ENCODE results near the gene ZCCHC2. TPM values are rescaled to one million over a fixed set of nuclear protein-coding genes. Genes with fewer than 3 reads are reported as not detected.

The ZCCHC2 gene
- total and polyA plus RNA-seq, 2 of the 8 experiments (the other 6 are each of a cell fraction or from before 2014, with no cell fraction given): 13.5 to 18.6 TPM

GRCh38 chr18:62529597-62529996 lies 6.8 kb downstream of the ZCCHC2 start:
- no peak for FAIRE-seq
- Histone ChIP-seq H3K9ac (replicated peaks in 1 of 4; ENCODE audit: extremely low read depth in 1 of 4, low read depth in 3 of 4, low read length in 3 of 4) (no peak overlapping the region), H4K5ac (ENCODE audit: insufficient read length, low read depth, low read length) (no peak overlapping the region), H3K18ac (ENCODE audit: extremely low read depth, low read length) (no peak overlapping the region), H3K14ac (ENCODE audit: insufficient read length) (no peak overlapping the region), H3K4me1 (replicated peaks in 1 of 4; ENCODE audit: control insufficient read depth in 3 of 4, insufficient read depth in 4 of 4, low read length in 3 of 4) (peaks cover 0 to 11% (median 6%) of the 10 kb centered on the region in 4 experiments; a peak in 6 of 7 replicates), H3K9me3 (ENCODE audit: insufficient read depth in 2 of 2, low read depth in 1 of 2, low read length in 1 of 2) (no peaks in the 10 kb centered on the region), H3K56ac (replicated peaks; ENCODE audit: insufficient read length, low read depth, low read length) (no peak overlapping the region), H3K4ac (replicated peaks; ENCODE audit: insufficient read length, low read depth, low read length) (no peak overlapping the region), H2AK5ac (ENCODE audit: low read depth, low read length) (no peak overlapping the region), H2BK12ac (ENCODE audit: low read depth, low read length) (no peak overlapping the region), H2BK20ac (ENCODE audit: low read length) (no peak overlapping the region), H2BK15ac (ENCODE audit: low read length) (no peak overlapping the region), H3K36me3 (ENCODE audit: control insufficient read depth in 2 of 4, insufficient read depth in 4 of 4, low read length in 3 of 4) (no peaks in the 10 kb centered on the region), H3K79me1 (ENCODE audit: low read depth, low read length) (no peaks in the 10 kb centered on the region), H3K23ac (ENCODE audit: insufficient read length) (no peak overlapping the region), H2BK120ac (replicated peaks; ENCODE audit: low read depth, low read length) (no peak overlapping the region), H2BK5ac (ENCODE audit: low read depth, low read length) (no peak overlapping the region), H3K4me2 (ENCODE audit: insufficient read depth in 1 of 2, low read depth in 2 of 2, low read length in 2 of 2) (no peak overlapping the region), H3K27me3 (replicated peaks in 1 of 4; ENCODE audit: control insufficient read depth in 3 of 4, extremely low read depth in 1 of 4, insufficient read depth in 3 of 4, low read length in 3 of 4) (peaks cover 0 to 16% (median 11%) of the 10 kb centered on the region in 4 experiments; a peak in 5 of 7 replicates), H4K8ac (ENCODE audit: extremely low read depth, insufficient read depth, low read length) (no peak overlapping the region), H3K4me3 (ENCODE audit: extremely low read depth in 1 of 4, insufficient read depth in 2 of 4, low read depth in 3 of 4, low read length in 4 of 4) (no peak overlapping the region), H3K79me2 (ENCODE audit: control insufficient read depth in 1 of 2, insufficient read depth in 2 of 2, low read length in 2 of 2) (peaks cover 0 to 35% of the 10 kb centered on the region in 2 experiments; a peak in 2 of 4 replicates), H4K91ac (replicated peaks; ENCODE audit: insufficient read length, low read length) (no peak overlapping the region), H2AFZ (ENCODE audit: low read length) (no peak overlapping the region), H3K23me2 (ENCODE audit: low read depth, low read length) (peaks cover 8% of the 10 kb centered on the region; the same call in 1 of the 2 replicates), H4K20me1 (replicated peaks in 1 of 2; ENCODE audit: control insufficient read depth in 1 of 2, insufficient read depth in 2 of 2, low read length in 2 of 2) (peaks cover 8 to 13% of the 10 kb centered on the region in 2 experiments), H3K27ac (ENCODE audit: low read depth, low read length) (no peak overlapping the region)
- no peak for DNase-seq (ENCODE audit: low read depth in 1 of 2, low spot score in 2 of 2)
- POLR2A ChIA-PET (ENCODE audit: partially characterized antibody): no interaction called here
- CTCF ChIA-PET (ENCODE audit: partially characterized antibody): interaction anchor here (1.7 to 1.9 kb wide), 2 partner anchors 37 to 72 kb away, joined by 8 to 10 read pairs; no protein-coding TSS in a partner anchor
- no peak for TF ChIP-seq SP2 (IDR thresholded peaks at IDR 0.05; ENCODE audit: low read length)
- no peak for TF ChIP-seq TCF12 (IDR thresholded peaks at IDR 0.05; ENCODE audit: low read depth, low read length)
- TF ChIP-seq CHD1 (IDR thresholded peaks at IDR 0.05; ENCODE audit: low read depth, low read length): no peak
- no peak for TF ChIP-seq TEAD4 (IDR thresholded peaks at IDR 0.05; ENCODE audit: low read depth, low read length)
- TF ChIP-seq RFX5 (IDR thresholded peaks at IDR 0.05; ENCODE audit: borderline replicate concordance, low read depth, low read length): no peak
- no peak for TF ChIP-seq EZH2 (IDR thresholded peaks at IDR 0.05; ENCODE audit: low read depth, low read length, severe bottlenecking)
- no peak for TF ChIP-seq POU5F1 (IDR thresholded peaks at IDR 0.05; ENCODE audit: low read depth, low read length)
- no peak for TF ChIP-seq FOSL1 (IDR thresholded peaks at IDR 0.05; ENCODE audit: insufficient read depth, low read depth, low read length)
- TF ChIP-seq SP1 (IDR thresholded peaks at IDR 0.05; ENCODE audit: low read depth, low read length): no peak
- no peak for TF ChIP-seq KDM4A (IDR thresholded peaks at IDR 0.05; ENCODE audit: low read depth, low read length, severe bottlenecking)
- no peak for TF ChIP-seq MAX (IDR thresholded peaks at IDR 0.05)
- no peak for TF ChIP-seq BACH1 (IDR thresholded peaks at IDR 0.05; ENCODE audit: low read length)
- WGBS, 2 experiments (ENCODE audit: extremely low coverage in 1 of 2, insufficient coverage in 1 of 2, insufficient read length in 1 of 2, insufficient replicate concordance in 2 of 2, low coverage in 1 of 2, low lambda C conversion rate in 2 of 2, missing lambda C conversion rate in 1 of 2): 94% methylated on average over 5 of the region's 5 CpGs; no CpG with 5 or more reads in 1 of the 2 experiments
